HCT116 (cell line): ENCODE measurements around the gene IQGAP3. TPM values are rescaled to one million over a fixed set of nuclear protein-coding genes. Genes with fewer than 3 reads are reported as not detected.

Experiments used
- ATAC-seq: fragments of 200-7000 bp; cut with Tn5 transposase; 2 replicates; pipeline ENCODE4 v1.9.1; 2020; ENCODE audit warnings: mild to moderate bottlenecking, moderate library complexity
- BruUV-seq: library from RNA; stranded (reverse); fragments of 400-500 nt; replicated peaks from 2 replicates; lab custom pipeline; 2021; lab: Mats Ljungman, UMichigan
- CTCF ChIA-PET: fragments of 300-600 bp; sonication (Branson Sonifier 250); formaldehyde crosslinking; loops from one replicate; lab custom pipeline; 2021; ENCODE audit warnings: antibody characterized with exemption; lab: Charles Lee
- POLR2A ChIA-PET: fragments of 300-600, 350-600 bp; sonication (Branson Sonifier 250); formaldehyde crosslinking; loops from one replicate; lab custom pipeline; 2021; ENCODE audit warnings: antibody characterized with exemption; lab: Charles Lee
- RAD21 ChIA-PET, 2 experiments: fragments of 300-600 bp; sonication (Branson Sonifier 250); formaldehyde crosslinking; loops; one replicate each; lab custom pipeline; 2023; ENCODE audit warnings: low total read pairs in 2 of 2; ENCODE audit not compliant: uncharacterized antibody in 2 of 2, unreplicated experiment in 2 of 2, low non-redundant PET in 1 of 2; lab: Charles Lee
- DNase-seq: peaks from one replicate; pipeline ENCODE4 v3.0.0-alpha.2; 2010; ENCODE audit warnings: low read depth, low spot score
- H2AFZ ChIP-seq: fragments of 200-600 bp; shearing (Covaris generic), sonication (generic); 2 replicates; pipeline ENCODE4 v1.6.1; 2017; ENCODE audit warnings: low read depth, mixed run types, mixed read lengths, antibody characterized with exemption, low read length; ENCODE audit not compliant: poor library complexity, severe bottlenecking
- H3K27ac ChIP-seq: 2 replicates; pipeline ENCODE4 v1.5.1; 2012; ENCODE audit warnings: low read depth, low read length
- H3K27me3 ChIP-seq: fragments of 200-600 bp; sonication (generic); 2 replicates; pipeline ENCODE4 v1.6.1; 2016; ENCODE audit warnings: mixed run types, low read length, mixed read lengths; ENCODE audit not compliant: insufficient read depth
- H3K36me3 ChIP-seq, 2 experiments: fragments of 200-500 bp in 1 of 2; fragments of 200-600 bp in 1 of 2; sonication (Bioruptor generic) in 1 of 2; sonication (generic) in 1 of 2; 2 replicates each; pipeline versions ENCODE4 v1.5.1 to v1.6.1; 2014 to 2016; ENCODE audit warnings: low read length in 2 of 2, inconsistent platforms in 1 of 2, mixed read lengths in 1 of 2, mixed run types in 1 of 2; ENCODE audit not compliant: insufficient read depth in 2 of 2, control insufficient read depth in 1 of 2
- H3K4me1 ChIP-seq, 2 experiments: fragments of 200-600 bp in 1 of 2; sonication (generic) in 1 of 2; 2 replicates each; pipeline versions ENCODE4 v1.5.1 to v1.6.1; 2012 to 2017; ENCODE audit warnings: low read length in 2 of 2, inconsistent platforms in 1 of 2, mild to moderate bottlenecking in 1 of 2, mixed read lengths in 1 of 2, mixed run types in 1 of 2, moderate library complexity in 1 of 2; ENCODE audit not compliant: insufficient read depth in 2 of 2, control insufficient read depth in 1 of 2
- H3K4me2 ChIP-seq: fragments of 200-600 bp; sonication (generic); 2 replicates; pipeline ENCODE4 v1.6.1; 2017; ENCODE audit warnings: mixed run types, low read length, mixed read lengths
- H3K4me3 ChIP-seq, 2 experiments: fragments of 200-600 bp in 1 of 2; sonication (generic) in 1 of 2; replicated peaks in 1 of 2; 2 replicates each; pipeline ENCODE4 v1.5.1; 2011 to 2016; ENCODE audit warnings: low read length in 2 of 2, control low read depth in 1 of 2, low read depth in 1 of 2, mild to moderate bottlenecking in 1 of 2, mixed read lengths in 1 of 2, mixed run types in 1 of 2
- H3K79me2 ChIP-seq: fragments of 200-600 bp; sonication (generic); 2 replicates; pipeline ENCODE4 v1.6.1; 2017; ENCODE audit warnings: mild to moderate bottlenecking, mixed run types, low read length, moderate library complexity, mixed read lengths; ENCODE audit not compliant: insufficient read depth
- H3K9ac ChIP-seq: fragments of 200-600 bp; sonication (generic); 2 replicates; pipeline ENCODE4 v1.6.1; 2016; ENCODE audit warnings: low read length, mixed read lengths
- H3K9me2 ChIP-seq: fragments of 200-600 bp; sonication (generic), shearing (Covaris generic); 2 replicates; pipeline ENCODE4 v1.6.1; 2017; ENCODE audit warnings: mixed run types, mild to moderate bottlenecking, moderate library complexity; ENCODE audit not compliant: insufficient read depth
- H3K9me3 ChIP-seq, 2 experiments: fragments of 200-500 bp in 1 of 2; fragments of 200-600 bp in 1 of 2; sonication (Bioruptor generic) in 1 of 2; sonication (generic) in 1 of 2; 2 replicates each; pipeline ENCODE4 v1.6.1; 2014 to 2017; ENCODE audit warnings: low read length in 2 of 2, mixed read lengths in 2 of 2, inconsistent platforms in 1 of 2, low read depth in 1 of 2, mild to moderate bottlenecking in 1 of 2, mixed run types in 1 of 2, moderate library complexity in 1 of 2; ENCODE audit not compliant: control insufficient read depth in 1 of 2, insufficient read depth in 1 of 2
- H4K20me1 ChIP-seq: fragments of 200-600 bp; sonication (generic), shearing (Covaris generic); 2 replicates; pipeline ENCODE4 v1.6.1; 2017; ENCODE audit warnings: mixed run types, mild to moderate bottlenecking, moderate library complexity; ENCODE audit not compliant: insufficient read depth
- ATF3 ChIP-seq: IDR thresholded peaks from 2 replicates; pipeline ENCODE4 v1.6.1; 2012
- EZH2phosphoT487 ChIP-seq: fragments of 200-600 bp; IDR thresholded peaks from 2 replicates; pipeline ENCODE4 v1.6.1; 2018; ENCODE audit warnings: antibody characterized with exemption, borderline replicate concordance
- POLR2A ChIP-seq: IDR thresholded peaks from 2 replicates; pipeline ENCODE4 v1.7.0; 2011; ENCODE audit warnings: borderline replicate concordance; ENCODE audit not compliant: insufficient read depth, insufficient read length; ENCODE audit errors: extremely low read depth
- RAD21 ChIP-seq: IDR thresholded peaks from 2 replicates; pipeline ENCODE4 v1.6.1; 2012; ENCODE audit warnings: low read depth, mild to moderate bottlenecking
- REST ChIP-seq: IDR thresholded peaks from 2 replicates; pipeline ENCODE4 v1.6.1; 2012; ENCODE audit warnings: low read depth
- SIN3A ChIP-seq: IDR thresholded peaks from 2 replicates; pipeline ENCODE4 v1.6.1; 2012; ENCODE audit warnings: low read depth
- TCF7L2 ChIP-seq: IDR thresholded peaks from 2 replicates; pipeline ENCODE4 v1.7.0; 2011; ENCODE audit warnings: borderline replicate concordance, inconsistent platforms; ENCODE audit not compliant: insufficient read depth, insufficient read length; ENCODE audit errors: extremely low read depth
- YY1 ChIP-seq: IDR thresholded peaks from 2 replicates; pipeline ENCODE4 v1.6.1; 2011; ENCODE audit warnings: low read length, low read depth, moderate library complexity, mild to moderate bottlenecking; ENCODE audit not compliant: insufficient replicate concordance; ENCODE audit errors: extremely low read depth
- intact Hi-C: fragments of 100-400 bp; cut with micrococcal nuclease; formaldehyde crosslinking; loops from 2 replicates; pipeline ENCODE4 v1.10.0; 2022
- total RNA-seq: library from RNA; stranded (reverse); gene quantifications from one replicate; pipeline ENCODE4 v1.2.1, GENCODE V29; 2021; ENCODE audit not compliant: unreplicated experiment

The IQGAP3 gene
- total RNA-seq, 1 experiment from 2014 or later, result 38.8 TPM

- TF ChIP-seq TCF7L2, result no peak
- no peak for TF ChIP-seq POLR2A
- TF ChIP-seq REST, result no peak
- TF ChIP-seq YY1, result no peak
- no peak for TF ChIP-seq EZH2phosphoT487
- no peak for TF ChIP-seq RAD21
Measured at GRCh38 chr1:156478250-156478627, 94.1 kb downstream of the IQGAP3 start (continued).

DNA sequence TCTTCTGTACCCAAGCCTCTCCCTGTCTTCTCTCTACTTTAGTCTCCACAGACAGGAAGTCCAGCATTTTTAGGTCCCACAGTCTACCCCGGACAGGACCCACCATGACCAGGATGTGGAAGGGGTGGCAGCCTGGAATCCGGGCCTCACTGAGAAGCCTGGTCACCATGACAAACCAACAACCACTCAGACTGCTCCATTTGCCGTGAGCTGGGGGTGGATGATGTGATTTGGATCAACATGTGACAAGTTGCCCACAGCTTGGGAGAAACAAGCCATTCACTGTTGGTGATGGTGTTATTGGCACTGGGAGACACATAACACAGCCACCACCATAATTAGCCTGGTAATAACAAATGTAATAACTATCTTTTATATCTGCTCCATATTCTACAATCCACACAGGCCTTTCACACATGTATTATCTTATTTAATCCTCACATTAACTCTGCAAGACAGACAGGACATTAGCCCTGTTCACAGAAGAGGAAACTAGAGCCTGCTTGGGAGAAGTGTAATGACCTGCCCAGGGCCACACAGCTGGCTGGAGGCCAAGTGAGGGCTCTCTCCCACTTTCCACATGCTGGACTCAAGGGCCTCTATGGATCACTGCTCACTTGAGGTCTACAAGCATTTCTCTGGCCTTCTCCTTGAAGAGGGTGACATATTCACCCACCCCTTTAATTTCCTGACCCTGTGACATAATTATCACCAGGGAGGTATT, 94.7 kb downstream of the IQGAP3 start:
- H3K79me2 ChIP-seq, result no peaks in the 10 kb centered on the region
- no peak overlapping the region for H3K27ac ChIP-seq
- ChIA-PET RAD21 (no interaction called here), CTCF (no interaction called here), POLR2A (no interaction called here)
- H3K4me1 ChIP-seq, result peaks cover 0 to 11% of the 10 kb centered on the region in 2 experiments; a peak in 2 of 4 replicates
- ATAC-seq, result no peak
- H3K36me3 ChIP-seq, result peaks cover 47 to 80% of the 10 kb centered on the region in 2 experiments
- no peaks in the 10 kb centered on the region for H3K27me3 ChIP-seq
- 0 out of 2 replicates have a peak, but pooled peaks have one; percentile 24 for TF ChIP-seq SIN3A
- no peak for TF ChIP-seq ATF3
- no peaks in the 10 kb centered on the region for H3K9me3 ChIP-seq
- BruUV-seq, result no TSS peak
- H3K4me2 ChIP-seq, result peak overlapping the region; percentile 7; the same call in 1 of the 2 replicates
- no peak overlapping the region for H2AFZ ChIP-seq
- H3K4me3 ChIP-seq, result no peak overlapping the region
- no peak for DNase-seq
- H3K9ac ChIP-seq, result no peak overlapping the region
- H3K9me2 ChIP-seq, result no peaks in the 10 kb centered on the region
- 0 out of 2 replicates have a peak, but pooled peaks cover 2% of the 10 kb centered on the region for H4K20me1 ChIP-seq
- intact Hi-C loops, result no loop called here
